Measurements from ENCODE around the gene SMARCA1.
A peak's percentile ranks its signal among the peaks of the same experiment; 100 is the strongest.

The SMARCA1 gene

GRCh38 chrX:129516402-129516801 lies 6.9 kb downstream of the SMARCA1 start:
- H3F3A ChIP-seq (ENCODE audit: insufficient read depth, low read length): no peaks in the 10 kb centered on the region
- no peaks in the 10 kb centered on the region for H3K27me3 ChIP-seq (replicated peaks; ENCODE audit: insufficient read depth, low read length)
- no peak overlapping the region for H3K4me3 ChIP-seq (ENCODE audit: low read length)
- H3K27ac ChIP-seq (ENCODE audit: low read length): no peak overlapping the region
- H2AFZ ChIP-seq (ENCODE audit: low read length): no peak overlapping the region
- no peaks in the 10 kb centered on the region for H3K9me2 ChIP-seq (replicated peaks; ENCODE audit: insufficient read depth, low read length)
- no peaks in the 10 kb centered on the region for H3K36me3 ChIP-seq (replicated peaks; ENCODE audit: insufficient read depth, low read length)
- H3K79me2 ChIP-seq (ENCODE audit: low read length): no peaks in the 10 kb centered on the region
- no peak overlapping the region for H3K4me2 ChIP-seq (ENCODE audit: low read depth, low read length)
- H3K4me1 ChIP-seq (ENCODE audit: low read length): no peaks in the 10 kb centered on the region
- DNase-seq: no peak
- H4K20me1 ChIP-seq (ENCODE audit: insufficient read depth, low read length): no peaks in the 10 kb centered on the region
- no peaks in the 10 kb centered on the region for H3K9me3 ChIP-seq (replicated peaks; ENCODE audit: insufficient read depth, low read length)
- TF ChIP-seq CTCF (IDR thresholded peaks at IDR 0.05; ENCODE audit: low read length) (no peak), EZH2phosphoT487 (IDR thresholded peaks at IDR 0.05; ENCODE audit: low read length) (no peak), EZH2 (optimal IDR thresholded peaks at IDR 0.05; ENCODE audit: low read depth, low read length) (no peak)
- H3K9ac ChIP-seq (ENCODE audit: low read length): no peak overlapping the region

GRCh38 chrX:129512409-129512808 lies 10.9 kb downstream of the SMARCA1 start:
- no peaks in the 10 kb centered on the region for H3K79me2 ChIP-seq (ENCODE audit: low read length)
- H3K36me3 ChIP-seq (replicated peaks; ENCODE audit: insufficient read depth, low read length): no peaks in the 10 kb centered on the region
- H3K4me3 ChIP-seq (ENCODE audit: low read length): peak overlapping the region; percentile 24
- no peaks in the 10 kb centered on the region for H3K9me2 ChIP-seq (replicated peaks; ENCODE audit: insufficient read depth, low read length)
- no peaks in the 10 kb centered on the region for H3F3A ChIP-seq (ENCODE audit: insufficient read depth, low read length)
- H2AFZ ChIP-seq (ENCODE audit: low read length): peak overlapping the region; percentile 45
- H3K27me3 ChIP-seq (replicated peaks; ENCODE audit: insufficient read depth, low read length): no peaks in the 10 kb centered on the region
- peak overlapping the region; percentile 52 for H3K4me2 ChIP-seq (ENCODE audit: low read depth, low read length)
- DNase-seq: peak; percentile 9
- TF ChIP-seq EZH2 (optimal IDR thresholded peaks at IDR 0.05; ENCODE audit: low read depth, low read length) (no peak), EZH2phosphoT487 (IDR thresholded peaks at IDR 0.05; ENCODE audit: low read length) (no peak), CTCF (IDR thresholded peaks at IDR 0.05; ENCODE audit: low read length) (no peak)
- H3K9ac ChIP-seq (ENCODE audit: low read length): no peak overlapping the region
- no peak overlapping the region for H3K27ac ChIP-seq (ENCODE audit: low read length)
- H4K20me1 ChIP-seq (ENCODE audit: insufficient read depth, low read length): no peaks in the 10 kb centered on the region
- H3K9me3 ChIP-seq (replicated peaks; ENCODE audit: insufficient read depth, low read length): no peaks in the 10 kb centered on the region
- no peaks in the 10 kb centered on the region for H3K4me1 ChIP-seq (ENCODE audit: low read length)

- H3K9ac ChIP-seq (ENCODE audit: low read length): no peak overlapping the region
- H3F3A ChIP-seq (ENCODE audit: insufficient read depth, low read length): no peaks in the 10 kb centered on the region
- H2AFZ ChIP-seq (ENCODE audit: low read length): peak overlapping the region; percentile 45; the same call in 1 of the 2 replicates
- no peak overlapping the region for H3K27ac ChIP-seq (ENCODE audit: low read length)
- DNase-seq: no peak
- H3K27me3 ChIP-seq (replicated peaks; ENCODE audit: insufficient read depth, low read length): no peaks in the 10 kb centered on the region
- H3K36me3 ChIP-seq (replicated peaks; ENCODE audit: insufficient read depth, low read length): no peaks in the 10 kb centered on the region
- no peak for TF ChIP-seq EZH2 (optimal IDR thresholded peaks at IDR 0.05; ENCODE audit: low read depth, low read length)
- no peak for TF ChIP-seq EZH2phosphoT487 (IDR thresholded peaks at IDR 0.05; ENCODE audit: low read length)
- no peak for TF ChIP-seq CTCF (IDR thresholded peaks at IDR 0.05; ENCODE audit: low read length)
- no peaks in the 10 kb centered on the region for H3K9me2 ChIP-seq (replicated peaks; ENCODE audit: insufficient read depth, low read length)
- no peaks in the 10 kb centered on the region for H3K9me3 ChIP-seq (replicated peaks; ENCODE audit: insufficient read depth, low read length)
- H3K4me3 ChIP-seq (ENCODE audit: low read length): peak overlapping the region; percentile 24
- no peaks in the 10 kb centered on the region for H4K20me1 ChIP-seq (ENCODE audit: insufficient read depth, low read length)
- H3K4me2 ChIP-seq (ENCODE audit: low read depth, low read length): peak overlapping the region; percentile 52
- no peaks in the 10 kb centered on the region for H3K79me2 ChIP-seq (ENCODE audit: low read length)
- H3K4me1 ChIP-seq (ENCODE audit: low read length): no peaks in the 10 kb centered on the region
Measured at GRCh38 chrX:129511689-129512088, 11.6 kb downstream of the SMARCA1 start.

All from MM.1S (cell line).